Left cardiac atrium (tissue), 4 donors: Measurements from ENCODE around the gene SIAH2. TPM values are rescaled to one million over a fixed set of nuclear protein-coding genes. Genes with fewer than 3 reads are reported as not detected.
"Not testable (repeated sequence)": the region's sequence is repeated elsewhere in the genome, so short reads cannot be mapped to it uniquely, and the experiment has no call there.

Experiments used
- ATAC-seq, 2 donors: fragments of 200-7000 bp; cut with Tn5 transposase; one replicate each; pipeline ENCODE4 v1.9.1; 2020; ENCODE audit warnings: mild to moderate bottlenecking in 2 of 2, moderate library complexity in 2 of 2
- DNase-seq: peaks from one replicate; pipeline ENCODE4 v3.0.0-alpha.2; 2020
- intact Hi-C, 2 donors: fragments of 100-400 bp; cut with DNase I; formaldehyde crosslinking; loops; one replicate each; pipeline versions ENCODE4 v1.14.1 to v1.15.1; 2022 to 2023
- long read RNA-seq: library from polyadenylated mRNA; unstranded; transcript quantifications from one replicate; pipeline ENCODE4 v2.0.0, GENCODE V29; 2021
- total RNA-seq, 2 donors: library from RNA; stranded (reverse); fragmentation: NEBNext Ultra II Directional; extraction: Animal tissue kit (Norgen Biotek cat#: 25700); gene quantifications; one replicate each; pipeline ENCODE4 v1.2.1, GENCODE V29; 2021
- donor health status: DM: no; HTN: yes; CAD: no.
- donor health status: DM: no; HTN: yes; CAD: no; lungs with severe emphysema.
- donor health status: DM: yes; HTN: yes; CAD: no.
- donor health status: Dilated cardiomyopathy.

Gene SIAH2, protein sequence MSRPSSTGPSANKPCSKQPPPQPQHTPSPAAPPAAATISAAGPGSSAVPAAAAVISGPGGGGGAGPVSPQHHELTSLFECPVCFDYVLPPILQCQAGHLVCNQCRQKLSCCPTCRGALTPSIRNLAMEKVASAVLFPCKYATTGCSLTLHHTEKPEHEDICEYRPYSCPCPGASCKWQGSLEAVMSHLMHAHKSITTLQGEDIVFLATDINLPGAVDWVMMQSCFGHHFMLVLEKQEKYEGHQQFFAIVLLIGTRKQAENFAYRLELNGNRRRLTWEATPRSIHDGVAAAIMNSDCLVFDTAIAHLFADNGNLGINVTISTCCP
- total RNA-seq, result 10 to 100 TPM; 14.7 to 16.4 TPM
- long read RNA-seq, partial matches to known transcripts, result 7 of 9 reads
- long read RNA-seq, other reads (novel, unspliced or antisense), result 0 of 9 reads

DNA sequence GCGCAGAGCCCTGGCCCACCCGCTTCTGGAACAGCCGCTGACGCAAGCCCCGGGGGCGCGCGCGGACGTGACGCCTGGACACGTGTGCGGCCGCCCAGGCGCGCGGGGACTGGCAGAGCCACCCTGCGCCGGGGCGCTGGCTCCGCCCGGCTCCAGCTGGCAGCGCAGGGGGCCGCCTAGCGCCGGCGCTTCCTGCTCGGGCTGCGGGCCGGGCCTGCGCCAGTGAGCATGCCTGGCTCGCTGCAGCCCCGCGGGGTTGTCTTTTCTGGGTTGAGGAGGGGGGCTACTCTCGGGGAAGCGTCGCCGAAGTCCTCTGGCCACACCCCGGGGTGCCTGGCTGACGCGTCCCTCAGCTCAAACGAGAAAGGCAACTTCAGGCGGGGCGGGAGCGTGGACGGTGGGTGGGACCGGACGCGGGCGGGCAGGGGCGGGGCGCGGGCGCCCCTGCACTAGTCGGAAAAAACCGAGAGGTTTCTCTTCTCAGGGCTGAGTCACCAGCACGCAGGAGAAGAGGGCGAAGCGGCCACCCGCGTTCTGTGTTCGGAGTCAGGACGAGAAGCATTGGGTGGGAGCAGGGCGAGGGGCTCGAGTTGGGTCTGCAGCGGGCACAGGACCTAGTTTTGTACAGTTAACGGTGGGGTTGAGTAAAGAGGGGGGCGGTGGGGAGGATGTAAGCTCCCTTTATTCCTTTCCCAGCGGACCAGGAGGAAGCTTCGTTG is at the start of gene SIAH2:
Gene SIAH2, minus strand, starts transcription at position 48 of the 719 bp plus-strand sequence. CDS start 320 bp downstream, outside the sequence.
- intact Hi-C loops, result loop anchor here in 1 of 2 donors (10.0 kb wide), 1 partner anchor 358 kb away; the partner anchor contains the start of gene TSC22D2
- DNase-seq (peak; percentile 94), ATAC-seq (peak; percentile 94 to 95)

DNA sequence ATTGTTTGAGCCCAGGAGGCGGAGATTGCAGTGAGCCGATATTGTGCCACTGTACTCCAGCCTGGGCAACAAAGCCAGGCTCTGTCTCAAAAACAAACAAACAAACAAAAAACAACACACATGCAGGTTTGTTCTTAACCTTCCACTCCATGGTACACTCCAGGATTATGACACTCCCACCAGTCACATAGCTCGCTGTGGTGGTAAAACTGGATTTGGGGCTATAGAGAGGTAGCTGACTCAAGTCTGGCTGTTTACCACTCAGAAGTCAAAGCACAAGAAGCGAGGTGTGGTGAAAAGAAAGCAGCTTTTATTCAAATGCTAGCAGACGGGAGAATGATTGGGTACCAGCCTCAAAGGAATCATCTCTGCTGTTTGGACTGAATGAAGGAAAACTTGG is 49.0 kb upstream of the SIAH2 start:
- no peak for DNase-seq
- intact Hi-C loops, result no loop called here
- no peak for ATAC-seq

GRCh38 chr3:150810641-150811040 is 47.7 kb upstream of the SIAH2 start:
- intact Hi-C loops, result no loop called here
- ATAC-seq, result no peak
- no peak for DNase-seq

GRCh38 chr3:150806185-150806835 is 43.3 kb upstream of the SIAH2 start:
- ATAC-seq, result no peak
- intact Hi-C loops, result no loop called here
- no peak for DNase-seq

GRCh38 chr3:150805354-150805753 is 42.4 kb upstream of the SIAH2 start:
- intact Hi-C loops, result no loop called here
- DNase-seq (no peak), ATAC-seq (no peak)

GRCh38 chr3:150803440-150803985 is 40.5 kb upstream of the SIAH2 start:
- ATAC-seq, result no peak
- intact Hi-C loops, result no loop called here
- DNase-seq, result no peak

DNA sequence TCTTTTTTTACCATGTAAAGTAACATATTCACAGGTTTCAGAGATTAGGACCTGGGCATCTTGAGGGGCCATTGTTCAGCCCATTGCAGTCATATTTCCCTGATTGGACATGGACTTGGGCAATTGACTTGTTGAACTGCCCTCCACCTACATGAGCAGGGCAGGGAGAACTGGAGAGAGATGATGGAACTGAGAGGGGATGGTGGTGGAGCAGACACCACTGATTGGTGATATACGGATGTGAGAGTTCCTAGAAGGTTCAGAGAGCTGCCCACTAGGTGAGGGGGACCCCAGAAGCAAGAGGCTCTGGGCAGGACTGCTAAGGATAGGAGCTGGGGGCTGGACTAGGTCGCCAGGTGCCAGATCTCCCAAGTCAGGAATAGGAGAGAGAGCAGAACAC is 37.8 kb upstream of the SIAH2 start:
- intact Hi-C loops, result no loop called here
- ATAC-seq (no peak), DNase-seq (no peak)

DNA sequence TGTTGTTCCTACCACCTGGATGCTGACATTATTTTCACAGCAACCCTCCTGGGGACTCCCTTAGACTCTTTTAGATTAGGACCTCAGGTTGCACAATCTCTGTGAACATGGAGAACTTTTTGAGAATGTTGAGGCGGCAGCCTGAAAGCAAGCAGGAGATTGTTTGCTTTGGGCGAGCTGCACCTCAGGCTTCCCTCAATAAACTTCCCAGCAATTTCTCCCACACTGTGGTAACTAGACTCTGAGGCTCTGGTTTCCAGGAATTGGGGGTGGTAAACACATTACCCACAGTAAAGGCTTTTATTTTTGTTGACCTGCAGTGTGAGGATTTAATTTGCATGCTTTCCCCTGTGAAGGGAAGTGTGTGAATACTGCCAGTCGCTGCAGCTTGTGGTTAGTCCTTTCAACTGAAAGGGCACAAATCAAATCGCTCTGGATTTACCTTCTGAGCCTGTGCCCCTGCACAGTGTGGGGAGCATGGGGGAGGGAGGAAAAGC is 35.2 kb upstream of the SIAH2 start:
- DNase-seq, result no peak
- ATAC-seq, result no peak
- intact Hi-C loops, result no loop called here

GRCh38 chr3:150797155-150797554 is 34.2 kb upstream of the SIAH2 start:
- no peak for DNase-seq
- ATAC-seq, result no peak
- intact Hi-C loops, result no loop called here

DNA sequence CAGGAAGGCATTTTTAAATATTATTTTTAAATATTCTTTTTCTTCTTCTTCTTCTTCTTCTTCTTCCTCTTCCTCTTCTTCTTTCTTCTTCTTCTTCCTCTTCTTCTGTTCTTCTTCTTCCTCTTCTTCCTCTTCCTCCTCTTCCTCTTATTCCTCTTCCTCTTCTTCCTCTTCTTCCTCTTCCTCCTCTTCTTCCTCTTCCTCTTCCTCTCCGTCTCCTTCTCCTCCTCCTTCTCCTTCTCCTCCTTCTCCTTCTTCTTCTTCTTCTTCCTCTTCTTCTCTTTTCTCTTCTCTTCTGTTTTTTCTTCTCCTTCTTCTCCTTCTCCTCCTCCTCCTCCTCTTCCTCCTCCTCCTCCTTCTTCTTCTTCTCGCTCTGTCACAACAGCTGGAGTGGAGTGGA is 33.6 kb upstream of the SIAH2 start:
- ATAC-seq, DNase-seq, intact Hi-C loops: not testable (repeated sequence)

DNA sequence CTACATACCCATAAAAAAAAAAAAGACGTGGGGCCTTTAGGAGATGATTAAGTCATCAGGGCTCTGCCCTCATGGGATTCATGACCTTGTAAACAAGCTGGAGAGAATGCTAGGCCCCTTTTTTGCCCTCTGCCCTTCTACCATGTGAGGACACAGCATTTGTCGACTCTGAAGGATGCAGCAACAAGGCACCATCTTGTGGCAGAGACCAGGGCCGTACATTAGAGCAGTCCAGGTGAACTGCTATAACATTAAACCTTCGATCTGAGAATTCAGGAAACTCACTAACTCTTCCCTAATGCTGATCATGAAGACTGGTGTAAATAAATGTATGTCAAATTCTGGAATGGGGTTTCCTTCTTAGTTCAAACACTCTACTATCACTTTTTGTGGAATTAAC is 30.7 kb upstream of the SIAH2 start:
- DNase-seq (no peak), ATAC-seq (no peak)
- intact Hi-C loops, result loop anchor here in 1 of 2 donors (5.0 kb wide), 1 partner anchor 354 kb away; no protein-coding TSS in a partner anchor

DNA sequence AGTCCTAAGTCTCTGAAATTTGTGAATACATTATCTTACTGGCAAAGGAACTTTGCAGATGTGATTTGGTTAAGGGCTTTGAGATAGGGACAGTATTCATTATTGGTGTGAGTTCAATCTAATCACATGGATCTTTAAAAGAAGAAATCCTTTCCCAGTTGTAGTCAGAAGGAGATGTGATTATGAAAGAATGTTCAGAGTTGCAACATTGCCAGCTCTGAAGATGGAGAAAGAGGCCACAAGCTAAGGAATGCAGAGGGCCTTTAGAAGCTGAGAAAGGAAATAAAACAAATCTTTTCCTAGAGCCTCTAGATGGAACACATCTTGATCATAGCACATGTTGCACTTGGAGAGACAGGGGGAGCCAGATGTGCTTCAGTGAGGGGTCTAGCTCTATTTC is 27.7 kb upstream of the SIAH2 start:
- DNase-seq (no peak), ATAC-seq (no peak)
- intact Hi-C loops, result loop anchor here in 1 of 2 donors (5.0 kb wide), 1 partner anchor 357 kb away; no protein-coding TSS in a partner anchor

DNA sequence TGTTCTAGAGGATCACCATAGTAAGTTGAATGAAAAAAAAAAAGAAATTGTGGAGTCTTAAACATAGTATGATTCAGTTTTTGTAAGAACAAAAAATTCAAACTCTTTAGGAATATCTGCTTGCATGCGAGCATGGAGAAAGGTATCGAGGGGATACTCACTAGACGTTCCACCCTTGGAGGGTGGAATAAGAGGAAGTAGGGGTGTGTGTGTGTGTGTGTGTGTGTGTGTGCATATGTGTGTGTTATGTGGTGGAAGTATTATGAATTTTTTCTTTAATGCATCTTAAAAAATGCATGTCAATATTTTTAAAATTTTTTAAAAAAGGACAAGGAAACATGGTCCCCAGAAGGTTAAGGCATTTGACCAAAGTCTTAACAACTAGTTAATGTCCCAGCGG is 26.5 kb upstream of the SIAH2 start:
- intact Hi-C loops, result loop anchor here (2.0 to 10.0 kb wide), 2 partner anchors 75 kb away; no protein-coding TSS in a partner anchor
- DNase-seq, result no peak
- no peak for ATAC-seq

GRCh38 chr3:150787741-150788370 is 24.9 kb upstream of the SIAH2 start:
- peak; percentile 89 for DNase-seq
- peak; percentile 80 to 82 for ATAC-seq
- intact Hi-C loops, result loop anchor here (2.0 to 10.0 kb wide), 3 partner anchors 77 to 359 kb away; no protein-coding TSS in a partner anchor

GRCh38 chr3:150786791-150787190 is 23.8 kb upstream of the SIAH2 start:
- no peak for DNase-seq
- ATAC-seq, result peak in 1 of 2 donors; percentile 93
- intact Hi-C loops, result loop anchor here (2.0 to 10.0 kb wide), 2 partner anchors 78 to 360 kb away; no protein-coding TSS in a partner anchor

DNA sequence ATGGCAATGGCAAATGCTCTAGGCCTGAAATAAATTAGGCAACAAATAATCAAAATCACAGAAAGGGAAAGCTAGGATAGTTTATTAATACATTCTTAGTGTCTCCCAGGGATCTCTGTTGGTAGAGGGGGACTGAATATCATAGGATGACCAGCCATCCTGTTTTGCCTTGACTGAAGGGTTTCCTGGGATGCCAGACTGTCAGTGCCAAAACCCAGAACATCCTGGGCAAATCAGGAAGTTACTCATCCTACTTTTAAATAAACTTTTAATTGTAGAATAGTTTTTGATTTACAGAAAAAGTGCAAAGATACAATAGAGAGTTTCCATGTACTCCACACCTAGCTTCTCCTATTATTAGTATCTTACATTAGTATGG is 21.8 kb upstream of the SIAH2 start:
- no peak for ATAC-seq
- intact Hi-C loops, result loop anchor here in 1 of 2 donors (10.0 kb wide), 1 partner anchor 80 kb away; no protein-coding TSS in a partner anchor
- no peak for DNase-seq

GRCh38 chr3:150783920-150784746 is 21.2 kb upstream of the SIAH2 start:
- DNase-seq (no peak), ATAC-seq (no peak)
- intact Hi-C loops, result loop anchor here in 1 of 2 donors (10.0 kb wide), 1 partner anchor 81 kb away; no protein-coding TSS in a partner anchor

GRCh38 chr3:150783316-150783715 is 20.3 kb upstream of the SIAH2 start:
- ATAC-seq (no peak), DNase-seq (no peak)
- intact Hi-C loops, result loop anchor here in 1 of 2 donors (10.0 kb wide), 1 partner anchor 81 kb away; no protein-coding TSS in a partner anchor
